ENCODE results near the gene JAKMIP1. TPM values are rescaled to one million over a fixed set of nuclear protein-coding genes. Genes with fewer than 3 reads are reported as not detected.

JAKMIP1 gene
- polyA plus RNA-seq, 1 donor from 2014 or later: 15.3 TPM

GRCh38 chr4:6032249-6033244 lies 167.8 kb downstream of the JAKMIP1 start:
- TF ChIP-seq POLR2AphosphoS5 (IDR thresholded peaks at IDR 0.05) (no peak), MXI1 (conservative IDR thresholded peaks at IDR 0.05; ENCODE audit: poor library complexity, severe bottlenecking) (no peak), EZH2 (IDR thresholded peaks at IDR 0.05; ENCODE audit: borderline replicate concordance, insufficient read depth, low read length, poor library complexity, severe bottlenecking) (no peak), SMC3 (conservative IDR thresholded peaks at IDR 0.05; ENCODE audit: poor library complexity) (no peak), RAD21 (conservative IDR thresholded peaks at IDR 0.05) (no peak), CTCF (IDR thresholded peaks at IDR 0.05; ENCODE audit: poor library complexity, severe bottlenecking) (no peak), REST (IDR thresholded peaks at IDR 0.05; ENCODE audit: borderline replicate concordance) (no peak), TAF1 (IDR thresholded peaks at IDR 0.05; ENCODE audit: low read depth) (no peak), EP300 (conservative IDR thresholded peaks at IDR 0.05; ENCODE audit: poor library complexity, severe bottlenecking) (no peak)
- H3F3A ChIP-seq (ENCODE audit: insufficient read depth, low read length, poor library complexity, severe bottlenecking): no peaks in the 10 kb centered on the region
- no peak overlapping the region for H3K27ac ChIP-seq (ENCODE audit: low read length)
- H3K79me2 ChIP-seq (replicated peaks; ENCODE audit: insufficient read depth, low read length): no peaks in the 10 kb centered on the region
- no peaks in the 10 kb centered on the region for H3K27me3 ChIP-seq (ENCODE audit: insufficient read depth, low read depth, low read length)
- H3K36me3 ChIP-seq (ENCODE audit: insufficient read depth, low read length): no peaks in the 10 kb centered on the region
- H3K9me2 ChIP-seq (ENCODE audit: insufficient read depth, low read length): no peaks in the 10 kb centered on the region
- H3K4me2 ChIP-seq (ENCODE audit: low read length): no peak overlapping the region
- H4K20me1 ChIP-seq (ENCODE audit: insufficient read depth): no peaks in the 10 kb centered on the region
- H3K9ac ChIP-seq (ENCODE audit: low read length): no peak overlapping the region
- H3K4me3 ChIP-seq (ENCODE audit: low read length): no peak overlapping the region
- H2AFZ ChIP-seq (ENCODE audit: low read depth, low read length): no peak overlapping the region
- H3K9me3 ChIP-seq (ENCODE audit: low read length): no peaks in the 10 kb centered on the region

- H4K20me1 ChIP-seq (ENCODE audit: insufficient read depth): no peaks in the 10 kb centered on the region
- H3K36me3 ChIP-seq (ENCODE audit: insufficient read depth, low read length): no peaks in the 10 kb centered on the region
- H3K9me3 ChIP-seq (ENCODE audit: low read length): no peaks in the 10 kb centered on the region
- H3K9me2 ChIP-seq (ENCODE audit: insufficient read depth, low read length): no peaks in the 10 kb centered on the region
- H3K9ac ChIP-seq (ENCODE audit: low read length): no peak overlapping the region
- no peak overlapping the region for H3K4me2 ChIP-seq (ENCODE audit: low read length)
- no peak for TF ChIP-seq TAF1 (IDR thresholded peaks at IDR 0.05; ENCODE audit: low read depth)
- no peak for TF ChIP-seq RAD21 (conservative IDR thresholded peaks at IDR 0.05)
- no peak for TF ChIP-seq EZH2 (IDR thresholded peaks at IDR 0.05; ENCODE audit: borderline replicate concordance, insufficient read depth, low read length, poor library complexity, severe bottlenecking)
- no peak for TF ChIP-seq MXI1 (conservative IDR thresholded peaks at IDR 0.05; ENCODE audit: poor library complexity, severe bottlenecking)
- TF ChIP-seq EP300 (conservative IDR thresholded peaks at IDR 0.05; ENCODE audit: poor library complexity, severe bottlenecking): no peak
- TF ChIP-seq REST (IDR thresholded peaks at IDR 0.05; ENCODE audit: borderline replicate concordance): no peak
- TF ChIP-seq SMC3 (conservative IDR thresholded peaks at IDR 0.05; ENCODE audit: poor library complexity): no peak
- TF ChIP-seq POLR2AphosphoS5 (IDR thresholded peaks at IDR 0.05): no peak
- TF ChIP-seq CTCF (IDR thresholded peaks at IDR 0.05; ENCODE audit: poor library complexity, severe bottlenecking): no peak
- H3K4me3 ChIP-seq (ENCODE audit: low read length): no peak overlapping the region
- no peak overlapping the region for H3K27ac ChIP-seq (ENCODE audit: low read length)
- H2AFZ ChIP-seq (ENCODE audit: low read depth, low read length): no peak overlapping the region
- no peaks in the 10 kb centered on the region for H3K79me2 ChIP-seq (replicated peaks; ENCODE audit: insufficient read depth, low read length)
- H3K27me3 ChIP-seq (ENCODE audit: insufficient read depth, low read depth, low read length): no peaks in the 10 kb centered on the region
- H3F3A ChIP-seq (ENCODE audit: insufficient read depth, low read length, poor library complexity, severe bottlenecking): no peaks in the 10 kb centered on the region
These were observed 168.5 kb downstream of the JAKMIP1 start for GRCh38 chr4:6031846-6032245.

All from neural cell (in vitro differentiated cells).